ENCODE data around the gene MAGI1.

DNA sequence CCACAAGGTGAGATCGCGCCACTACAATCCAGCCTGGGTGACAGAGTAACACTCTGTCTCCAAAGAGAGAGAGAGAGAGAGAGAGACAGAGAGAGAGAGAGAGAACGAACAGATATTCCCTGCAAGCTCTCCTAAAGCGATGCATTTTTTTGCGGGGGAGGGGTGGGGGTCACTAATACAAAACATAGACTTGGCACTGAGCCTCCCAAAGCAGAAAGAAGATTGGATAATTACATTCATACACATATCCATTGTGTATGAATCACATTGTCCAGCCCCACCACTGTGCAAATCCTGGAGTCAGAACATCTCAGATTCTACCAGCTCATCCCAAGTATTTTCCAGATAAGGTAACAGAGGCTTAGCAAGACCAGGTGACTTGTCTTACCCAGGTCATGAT, 459.9 kb downstream of the MAGI1 start:
- TF ChIP-seq, protein P1, sequence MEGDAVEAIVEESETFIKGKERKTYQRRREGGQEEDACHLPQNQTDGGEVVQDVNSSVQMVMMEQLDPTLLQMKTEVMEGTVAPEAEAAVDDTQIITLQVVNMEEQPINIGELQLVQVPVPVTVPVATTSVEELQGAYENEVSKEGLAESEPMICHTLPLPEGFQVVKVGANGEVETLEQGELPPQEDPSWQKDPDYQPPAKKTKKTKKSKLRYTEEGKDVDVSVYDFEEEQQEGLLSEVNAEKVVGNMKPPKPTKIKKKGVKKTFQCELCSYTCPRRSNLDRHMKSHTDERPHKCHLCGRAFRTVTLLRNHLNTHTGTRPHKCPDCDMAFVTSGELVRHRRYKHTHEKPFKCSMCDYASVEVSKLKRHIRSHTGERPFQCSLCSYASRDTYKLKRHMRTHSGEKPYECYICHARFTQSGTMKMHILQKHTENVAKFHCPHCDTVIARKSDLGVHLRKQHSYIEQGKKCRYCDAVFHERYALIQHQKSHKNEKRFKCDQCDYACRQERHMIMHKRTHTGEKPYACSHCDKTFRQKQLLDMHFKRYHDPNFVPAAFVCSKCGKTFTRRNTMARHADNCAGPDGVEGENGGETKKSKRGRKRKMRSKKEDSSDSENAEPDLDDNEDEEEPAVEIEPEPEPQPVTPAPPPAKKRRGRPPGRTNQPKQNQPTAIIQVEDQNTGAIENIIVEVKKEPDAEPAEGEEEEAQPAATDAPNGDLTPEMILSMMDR (IDR thresholded peaks at IDR 0.05) = no peak
- no peak for TF ChIP-seq POLR2A (IDR thresholded peaks at IDR 0.05)
